ENCODE data around the gene IQGAP3. TPM values are rescaled to one million over a fixed set of nuclear protein-coding genes. Genes with fewer than 3 reads are reported as not detected.

The IQGAP3 gene
- total RNA-seq, 2 experiments from 2014 or later: not detected

DNA sequence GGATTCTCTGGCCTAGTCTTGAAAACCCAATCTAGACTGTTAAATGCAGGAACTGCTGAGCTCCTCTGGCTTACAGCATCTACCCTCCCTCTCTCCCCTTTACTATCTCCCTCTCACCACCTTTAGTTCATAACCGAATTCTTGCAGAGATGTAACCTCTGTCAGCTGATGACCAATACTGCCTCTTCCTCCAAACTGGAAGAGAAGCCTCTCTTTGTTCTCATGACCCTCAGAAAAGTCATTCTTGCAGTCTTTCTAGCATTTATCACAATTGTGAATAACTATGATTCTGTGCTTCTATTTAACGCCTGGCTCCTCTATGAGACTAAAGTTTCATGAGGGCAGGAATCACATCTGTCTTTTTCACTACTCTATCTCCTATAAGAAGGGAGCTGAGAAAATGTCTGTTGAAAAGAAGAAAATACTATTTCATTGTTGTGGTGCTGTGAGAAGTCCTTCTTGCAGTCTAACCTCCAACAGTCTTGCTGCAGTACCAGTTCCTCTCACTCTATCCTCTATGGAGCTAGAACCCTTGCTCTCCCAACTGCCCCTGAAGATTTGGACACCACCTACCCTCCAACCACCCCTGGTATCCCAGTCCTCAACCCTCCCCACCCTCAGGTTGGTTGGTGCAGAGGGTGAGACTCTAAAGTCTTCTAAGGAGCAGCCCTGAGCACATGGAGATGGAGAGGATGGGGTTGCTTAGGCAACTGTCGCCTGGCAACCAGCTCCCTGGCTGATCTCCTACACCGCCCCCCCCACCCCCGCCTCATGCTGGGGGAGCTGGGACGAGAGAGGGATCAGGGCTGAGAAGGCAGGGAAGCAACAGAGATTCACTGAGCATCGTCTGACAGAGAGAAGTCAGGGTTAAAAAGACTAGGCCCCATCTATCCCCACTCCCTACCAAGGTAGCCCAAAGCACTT is 85.7 kb downstream of the IQGAP3 start:
- no peaks in the 10 kb centered on the region for H3K9me3 ChIP-seq (ENCODE audit: control insufficient read depth in 1 of 2, insufficient read depth in 1 of 2, low read length in 2 of 2)
- Mint-ChIP-seq H3K4me3 (peak overlapping the region; percentile 3), H3K9me3 (no peaks in the 10 kb centered on the region), H3K27ac (peak overlapping the region; percentile 90), H3K4me1 (ENCODE audit: low read depth) (peaks cover 87% of the 10 kb centered on the region), H3K27me3 (no peaks in the 10 kb centered on the region), H3K36me3 (ENCODE audit: low read depth) (peaks cover 43% of the 10 kb centered on the region)
- intact Hi-C loops (cut with DNase I, micrococcal nuclease): loop anchor here in 1 of 2 experiments (10.0 kb wide), 1 partner anchor 58 kb away; no protein-coding TSS in a partner anchor
- H3K36me3 ChIP-seq (ENCODE audit: insufficient read depth, low read length): peaks cover 37% of the 10 kb centered on the region
- H3K4me1 ChIP-seq (ENCODE audit: insufficient read depth, low read length): peaks cover 88% of the 10 kb centered on the region
- ChIA-PET CTCF (interaction anchor here (1.6 to 2.1 kb wide), 2 partner anchors 15 to 29 kb away, joined by 5 read pairs; no protein-coding TSS in a partner anchor), POLR2A (interaction anchor here (1.0 to 7.3 kb wide), 4 partner anchors 13 to 122 kb away, joined by 3 to 145 read pairs (median 4); partner anchors contain the start of gene MEF2D)
- TF ChIP-seq, protein P1, sequence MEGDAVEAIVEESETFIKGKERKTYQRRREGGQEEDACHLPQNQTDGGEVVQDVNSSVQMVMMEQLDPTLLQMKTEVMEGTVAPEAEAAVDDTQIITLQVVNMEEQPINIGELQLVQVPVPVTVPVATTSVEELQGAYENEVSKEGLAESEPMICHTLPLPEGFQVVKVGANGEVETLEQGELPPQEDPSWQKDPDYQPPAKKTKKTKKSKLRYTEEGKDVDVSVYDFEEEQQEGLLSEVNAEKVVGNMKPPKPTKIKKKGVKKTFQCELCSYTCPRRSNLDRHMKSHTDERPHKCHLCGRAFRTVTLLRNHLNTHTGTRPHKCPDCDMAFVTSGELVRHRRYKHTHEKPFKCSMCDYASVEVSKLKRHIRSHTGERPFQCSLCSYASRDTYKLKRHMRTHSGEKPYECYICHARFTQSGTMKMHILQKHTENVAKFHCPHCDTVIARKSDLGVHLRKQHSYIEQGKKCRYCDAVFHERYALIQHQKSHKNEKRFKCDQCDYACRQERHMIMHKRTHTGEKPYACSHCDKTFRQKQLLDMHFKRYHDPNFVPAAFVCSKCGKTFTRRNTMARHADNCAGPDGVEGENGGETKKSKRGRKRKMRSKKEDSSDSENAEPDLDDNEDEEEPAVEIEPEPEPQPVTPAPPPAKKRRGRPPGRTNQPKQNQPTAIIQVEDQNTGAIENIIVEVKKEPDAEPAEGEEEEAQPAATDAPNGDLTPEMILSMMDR (IDR thresholded peaks at IDR 0.05): no peak
- no peak for ATAC-seq (ENCODE audit: poor library complexity)
- no peaks in the 10 kb centered on the region for H3K27me3 ChIP-seq (ENCODE audit: control insufficient read depth in 1 of 2, insufficient read depth in 2 of 2, low read length in 2 of 2)
- no peak for DNase-seq
- H3K27ac ChIP-seq (ENCODE audit: low read depth in 1 of 2, low read length in 2 of 2): peak overlapping the region; percentile 36 to 71
- H3K4me3 ChIP-seq (ENCODE audit: low read length): no peak overlapping the region

DNA sequence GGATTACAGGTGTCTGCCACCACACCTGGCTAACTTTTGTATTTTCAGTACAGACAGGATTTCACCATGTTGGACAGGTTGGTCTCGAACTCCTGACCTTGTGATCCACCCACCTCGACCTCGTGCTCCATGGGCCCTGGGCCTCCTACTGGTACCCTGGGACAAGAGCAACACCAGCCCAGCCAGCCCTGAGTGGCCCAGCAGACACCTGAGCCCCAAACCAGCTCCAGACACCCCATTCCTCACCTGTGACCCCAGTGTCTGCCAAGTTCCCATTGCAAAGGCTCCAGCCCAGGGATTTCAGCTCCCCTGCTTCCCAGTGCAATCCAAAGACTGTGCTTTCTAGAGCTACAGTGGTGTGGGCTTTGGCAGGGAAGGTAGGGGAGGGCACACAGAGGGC is 86.4 kb downstream of the IQGAP3 start:
- Histone ChIP-seq H3K27me3 (ENCODE audit: control insufficient read depth in 1 of 2, insufficient read depth in 2 of 2, low read length in 2 of 2) (no peaks in the 10 kb centered on the region), H3K27ac (ENCODE audit: low read depth in 1 of 2, low read length in 2 of 2) (no peak overlapping the region), H3K4me1 (ENCODE audit: insufficient read depth, low read length) (peaks cover 88% of the 10 kb centered on the region), H3K36me3 (ENCODE audit: insufficient read depth, low read length) (peaks cover 42% of the 10 kb centered on the region), H3K4me3 (ENCODE audit: low read length) (no peak overlapping the region), H3K9me3 (ENCODE audit: control insufficient read depth in 1 of 2, insufficient read depth in 1 of 2, low read length in 2 of 2) (no peaks in the 10 kb centered on the region)
- ChIA-PET POLR2A (interaction anchor here (1.0 to 7.3 kb wide), 4 partner anchors 14 to 123 kb away, joined by 3 to 145 read pairs (median 4); partner anchors contain the start of gene MEF2D), CTCF (interaction anchor here (1.6 to 2.1 kb wide), 2 partner anchors 15 to 29 kb away, joined by 5 read pairs; no protein-coding TSS in a partner anchor)
- no peak overlapping the region for H3K4me3 Mint-ChIP-seq
- H3K27ac Mint-ChIP-seq: peak overlapping the region; percentile 90
- TF ChIP-seq, protein P1 (IDR thresholded peaks at IDR 0.05): no peak
- DNase-seq: no peak
- no peaks in the 10 kb centered on the region for H3K9me3 Mint-ChIP-seq
- H3K27me3 Mint-ChIP-seq: no peaks in the 10 kb centered on the region
- intact Hi-C loops (cut with DNase I, micrococcal nuclease): loop anchor here in 1 of 2 experiments (10.0 kb wide), 1 partner anchor 59 kb away; no protein-coding TSS in a partner anchor
- no peak for ATAC-seq (ENCODE audit: poor library complexity)
- H3K4me1 Mint-ChIP-seq (ENCODE audit: low read depth): peaks cover 87% of the 10 kb centered on the region
- H3K36me3 Mint-ChIP-seq (ENCODE audit: low read depth): peaks cover 50% of the 10 kb centered on the region

DNA sequence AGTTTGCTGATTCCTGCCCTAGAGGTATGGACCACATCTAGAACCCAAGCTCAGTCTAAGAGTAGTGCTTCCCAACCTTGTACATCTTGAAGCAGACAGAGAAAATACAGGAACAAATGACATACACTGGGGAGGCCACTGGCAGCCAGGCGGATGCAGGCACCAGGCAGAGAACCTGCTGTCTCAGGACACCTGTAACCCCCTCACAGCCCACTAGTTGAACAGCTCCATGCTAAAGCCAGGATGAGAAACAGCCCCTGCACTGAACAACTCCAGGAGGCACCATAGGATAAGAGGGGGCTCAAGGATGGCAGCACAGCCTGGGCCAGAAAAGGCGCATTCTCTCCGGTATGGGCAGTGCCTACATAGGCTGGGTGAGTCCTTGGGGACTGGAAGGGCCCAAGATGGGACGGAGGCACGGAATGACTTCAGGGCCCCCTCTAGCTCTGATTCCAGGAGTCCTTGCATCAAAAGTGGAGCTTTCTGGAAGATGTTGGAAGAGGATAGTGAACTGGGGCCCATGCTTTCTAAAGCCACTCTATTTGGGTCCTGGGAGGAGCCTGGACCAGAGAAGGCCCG is 87.8 kb downstream of the IQGAP3 start:
- CTCF ChIA-PET: interaction anchor here (0.8 to 2.1 kb wide), 4 partner anchors 14 to 27 kb away, joined by 4 to 6 read pairs (median 5); no protein-coding TSS in a partner anchor
- H3K36me3 Mint-ChIP-seq (ENCODE audit: low read depth): peaks cover 64% of the 10 kb centered on the region
- H3K9me3 Mint-ChIP-seq: no peaks in the 10 kb centered on the region
- Histone ChIP-seq H3K27ac (ENCODE audit: low read depth in 1 of 2, low read length in 2 of 2) (no peak overlapping the region), H3K4me3 (ENCODE audit: low read length) (no peak overlapping the region), H3K36me3 (ENCODE audit: insufficient read depth, low read length) (peaks cover 56% of the 10 kb centered on the region), H3K27me3 (ENCODE audit: control insufficient read depth in 1 of 2, insufficient read depth in 2 of 2, low read length in 2 of 2) (no peaks in the 10 kb centered on the region), H3K9me3 (ENCODE audit: control insufficient read depth in 1 of 2, insufficient read depth in 1 of 2, low read length in 2 of 2) (no peaks in the 10 kb centered on the region), H3K4me1 (ENCODE audit: insufficient read depth, low read length) (peaks cover 81% of the 10 kb centered on the region)
- ATAC-seq (ENCODE audit: poor library complexity) (no peak), DNase-seq (no peak)
- H3K27me3 Mint-ChIP-seq: no peaks in the 10 kb centered on the region
- peaks cover 81% of the 10 kb centered on the region for H3K4me1 Mint-ChIP-seq (ENCODE audit: low read depth)
- POLR2A ChIA-PET: interaction anchor here (1.8 to 7.3 kb wide), 2 partner anchors 15 to 20 kb away, joined by 9 to 145 read pairs; partner anchors contain the start of gene MEF2D
- H3K4me3 Mint-ChIP-seq: no peak overlapping the region
- peak overlapping the region; percentile 67 for H3K27ac Mint-ChIP-seq
- intact Hi-C loops (cut with DNase I, micrococcal nuclease): loop anchor here in 1 of 2 experiments (5.0 to 10.0 kb wide), 2 partner anchors 60 to 98 kb away; no protein-coding TSS in a partner anchor
- TF ChIP-seq, protein P1 (IDR thresholded peaks at IDR 0.05): no peak

Measured in CD4-positive, alpha-beta T cell (primary cell).